ENCODE measurements around the gene SEMA5A.

DNA sequence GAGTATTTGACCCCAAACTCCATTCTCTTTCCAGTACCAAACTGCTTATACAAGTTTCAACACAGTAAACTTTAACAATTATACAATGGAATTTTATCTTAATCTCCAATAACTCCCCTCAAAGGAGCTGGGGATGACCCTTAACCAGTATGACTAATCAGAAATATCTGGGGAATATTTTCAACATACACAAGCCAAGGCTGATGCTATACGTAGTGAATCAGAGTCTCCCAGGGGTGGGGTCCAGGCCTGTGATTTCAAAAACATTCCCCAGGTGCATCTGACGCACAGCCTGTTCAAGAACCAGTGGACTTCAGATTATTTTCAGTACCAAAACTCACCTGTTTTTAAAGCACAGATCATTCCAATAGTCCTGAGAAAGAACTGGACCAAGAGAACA lies 11.8 kb upstream of the SEMA5A start:
- TF ChIP-seq, protein P1, sequence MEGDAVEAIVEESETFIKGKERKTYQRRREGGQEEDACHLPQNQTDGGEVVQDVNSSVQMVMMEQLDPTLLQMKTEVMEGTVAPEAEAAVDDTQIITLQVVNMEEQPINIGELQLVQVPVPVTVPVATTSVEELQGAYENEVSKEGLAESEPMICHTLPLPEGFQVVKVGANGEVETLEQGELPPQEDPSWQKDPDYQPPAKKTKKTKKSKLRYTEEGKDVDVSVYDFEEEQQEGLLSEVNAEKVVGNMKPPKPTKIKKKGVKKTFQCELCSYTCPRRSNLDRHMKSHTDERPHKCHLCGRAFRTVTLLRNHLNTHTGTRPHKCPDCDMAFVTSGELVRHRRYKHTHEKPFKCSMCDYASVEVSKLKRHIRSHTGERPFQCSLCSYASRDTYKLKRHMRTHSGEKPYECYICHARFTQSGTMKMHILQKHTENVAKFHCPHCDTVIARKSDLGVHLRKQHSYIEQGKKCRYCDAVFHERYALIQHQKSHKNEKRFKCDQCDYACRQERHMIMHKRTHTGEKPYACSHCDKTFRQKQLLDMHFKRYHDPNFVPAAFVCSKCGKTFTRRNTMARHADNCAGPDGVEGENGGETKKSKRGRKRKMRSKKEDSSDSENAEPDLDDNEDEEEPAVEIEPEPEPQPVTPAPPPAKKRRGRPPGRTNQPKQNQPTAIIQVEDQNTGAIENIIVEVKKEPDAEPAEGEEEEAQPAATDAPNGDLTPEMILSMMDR (optimal IDR thresholded peaks at IDR 0.05 in 1 of 3, IDR thresholded peaks at IDR 0.05 in 1 of 3, conservative IDR thresholded peaks at IDR 0.05 in 1 of 3; ENCODE audit: extremely low read depth in 1 of 3, insufficient read depth in 2 of 3, low read length in 3 of 3), result no peak
- TF ChIP-seq EZH2 (IDR thresholded peaks at IDR 0.05; ENCODE audit: low read length), result no peak

Measured in keratinocyte (primary cell).